Activated CD8-positive, alpha-beta memory T cell treated with anti-CD3 and anti-CD28 coated beads for 48 hours (primary cell): ENCODE measurements around the gene ALPL.
"Not testable (repeated sequence)": the region's sequence is repeated elsewhere in the genome, so short reads cannot be mapped to it uniquely, and the experiment has no call there.

Experiments
- DNase-seq, 3 experiments: peaks; one replicate each; pipeline ENCODE4 v3.0.0-alpha.2; 2020; ENCODE audit warnings: low read depth in 2 of 3, low spot score in 2 of 3

ALPL gene

GRCh38 chr1:21559788-21560567 is 50.8 kb downstream of the ALPL start:
- no peak for DNase-seq

GRCh38 chr1:21560916-21561638 is 51.9 kb downstream of the ALPL start:
- no peak for DNase-seq

- DNase-seq: no peak
These were observed 53.7 kb downstream of the ALPL start for GRCh38 chr1:21562896-21563295.

- no peak for DNase-seq
These were observed 54.7 kb downstream of the ALPL start for GRCh38 chr1:21563971-21564370.

- no peak for DNase-seq
These were observed 55.4 kb downstream of the ALPL start for GRCh38 chr1:21564521-21565095.

- DNase-seq: no peak
These were observed 56.1 kb downstream of the ALPL start for GRCh38 chr1:21565285-21565684.

GRCh38 chr1:21566361-21566760 is 57.1 kb downstream of the ALPL start:
- not testable (repeated sequence) for DNase-seq

- DNase-seq: no peak
These were observed 58.2 kb downstream of the ALPL start for GRCh38 chr1:21567241-21568005.

GRCh38 chr1:21568006-21568746 is 59.0 kb downstream of the ALPL start:
- no peak for DNase-seq

- DNase-seq: no peak
These were observed 59.7 kb downstream of the ALPL start for GRCh38 chr1:21568809-21569385.

GRCh38 chr1:21569820-21570527 is 60.8 kb downstream of the ALPL start:
- no peak for DNase-seq

GRCh38 chr1:21570528-21570875 is 61.3 kb downstream of the ALPL start:
- no peak for DNase-seq

- DNase-seq: no peak
These were observed 61.7 kb downstream of the ALPL start for GRCh38 chr1:21570885-21571284.

GRCh38 chr1:21572221-21572620 is 63.0 kb downstream of the ALPL start:
- DNase-seq: no peak

- DNase-seq: no peak
These were observed 63.6 kb downstream of the ALPL start for GRCh38 chr1:21572735-21573277.

GRCh38 chr1:21573475-21573874 is 64.3 kb downstream of the ALPL start:
- DNase-seq: no peak

- DNase-seq: no peak
These were observed 64.8 kb downstream of the ALPL start for GRCh38 chr1:21573971-21574465.

- no peak for DNase-seq
These were observed 65.4 kb downstream of the ALPL start for GRCh38 chr1:21574466-21575151.
